Smooth muscle cell of the brain vasculature (primary cell): ENCODE data around the gene CD164.
"Not testable (repeated sequence)": the region's sequence is repeated elsewhere in the genome, so short reads cannot be mapped to it uniquely, and the experiment has no call there.

ENCODE experiments used
- DNase-seq: peaks from one replicate; pipeline ENCODE4 v3.0.0-alpha.2; 2012; ENCODE audit warnings: low read depth, low spot score

Gene CD164

DNA sequence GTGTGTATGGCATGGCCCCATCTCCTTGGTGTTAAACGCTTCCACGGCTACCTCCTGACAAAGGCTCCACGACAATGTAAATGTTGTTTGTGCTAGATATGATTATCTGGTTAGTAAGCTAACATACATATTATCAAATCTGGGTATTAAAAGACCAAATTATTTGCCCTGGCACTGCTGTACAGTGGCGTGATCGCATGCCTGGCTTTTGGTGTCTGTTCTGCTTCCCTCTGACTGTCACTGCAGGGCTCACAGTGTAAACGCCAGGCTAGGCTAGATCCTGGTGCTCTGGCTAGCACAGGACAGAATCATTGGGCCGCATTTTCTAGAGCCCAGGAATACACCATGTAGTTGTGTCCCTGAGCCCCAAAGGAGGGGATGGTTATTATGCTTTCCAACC, 38.7 kb downstream of the CD164 start:
- no peak for DNase-seq

DNA sequence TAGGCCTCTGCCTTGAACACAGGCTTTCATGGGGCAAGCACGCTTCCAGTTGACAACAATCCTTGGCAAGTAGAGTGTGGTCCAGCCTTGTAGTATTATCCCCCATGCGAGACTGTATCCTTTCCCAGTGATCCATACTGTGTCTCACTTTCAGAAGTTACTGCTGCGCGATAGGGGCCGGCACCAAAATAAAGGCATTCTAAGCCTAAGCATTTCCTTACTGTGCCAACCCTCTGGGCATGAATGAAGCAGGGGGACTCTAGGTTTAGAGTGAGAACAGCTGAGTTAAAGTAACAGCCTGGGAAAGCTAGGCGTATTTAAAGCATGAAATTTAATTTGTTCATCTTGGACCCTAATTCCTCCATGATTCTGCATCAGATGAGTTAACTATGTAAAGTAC, 39.4 kb downstream of the CD164 start:
- DNase-seq, result no peak

DNA sequence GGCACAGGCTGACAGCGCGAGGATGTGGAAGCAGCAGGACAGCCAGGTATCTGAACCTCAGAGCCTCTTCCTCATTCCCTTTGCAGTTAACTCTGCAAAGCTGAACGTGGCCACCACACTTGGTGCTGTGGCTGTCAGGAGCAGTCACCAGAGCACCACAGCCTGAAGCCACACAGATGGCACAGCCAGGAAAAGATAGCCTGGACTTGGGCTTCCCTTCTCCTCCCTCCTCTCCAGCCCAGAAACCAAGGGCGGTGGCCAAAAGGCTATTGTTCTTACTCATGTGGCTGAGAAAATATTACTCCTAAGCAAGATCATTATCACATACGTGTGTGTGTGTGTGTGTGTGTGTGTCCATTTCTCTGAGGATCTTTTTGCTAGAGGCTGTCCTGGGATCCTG, 39.8 kb downstream of the CD164 start:
- DNase-seq, result no peak

DNA sequence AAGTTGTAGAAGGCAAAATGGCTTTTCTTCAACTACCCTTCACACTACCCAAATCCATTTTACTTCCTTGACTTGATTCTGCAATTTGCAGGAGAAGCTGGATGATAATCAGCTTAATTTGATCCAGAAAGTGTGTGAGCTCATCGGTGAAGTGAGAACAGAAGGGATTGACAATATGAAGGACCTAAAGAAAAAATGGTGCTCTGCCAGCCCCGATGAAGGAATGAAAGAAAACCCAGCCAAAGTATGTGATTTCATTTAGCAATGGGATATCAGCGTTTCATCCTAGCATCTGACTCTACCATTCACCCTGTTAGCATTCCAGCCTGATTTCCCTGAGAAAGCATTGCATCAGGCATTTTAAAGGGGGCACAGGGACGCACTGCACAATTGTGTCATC, 41.5 kb downstream of the CD164 start:
- no peak for DNase-seq

DNA sequence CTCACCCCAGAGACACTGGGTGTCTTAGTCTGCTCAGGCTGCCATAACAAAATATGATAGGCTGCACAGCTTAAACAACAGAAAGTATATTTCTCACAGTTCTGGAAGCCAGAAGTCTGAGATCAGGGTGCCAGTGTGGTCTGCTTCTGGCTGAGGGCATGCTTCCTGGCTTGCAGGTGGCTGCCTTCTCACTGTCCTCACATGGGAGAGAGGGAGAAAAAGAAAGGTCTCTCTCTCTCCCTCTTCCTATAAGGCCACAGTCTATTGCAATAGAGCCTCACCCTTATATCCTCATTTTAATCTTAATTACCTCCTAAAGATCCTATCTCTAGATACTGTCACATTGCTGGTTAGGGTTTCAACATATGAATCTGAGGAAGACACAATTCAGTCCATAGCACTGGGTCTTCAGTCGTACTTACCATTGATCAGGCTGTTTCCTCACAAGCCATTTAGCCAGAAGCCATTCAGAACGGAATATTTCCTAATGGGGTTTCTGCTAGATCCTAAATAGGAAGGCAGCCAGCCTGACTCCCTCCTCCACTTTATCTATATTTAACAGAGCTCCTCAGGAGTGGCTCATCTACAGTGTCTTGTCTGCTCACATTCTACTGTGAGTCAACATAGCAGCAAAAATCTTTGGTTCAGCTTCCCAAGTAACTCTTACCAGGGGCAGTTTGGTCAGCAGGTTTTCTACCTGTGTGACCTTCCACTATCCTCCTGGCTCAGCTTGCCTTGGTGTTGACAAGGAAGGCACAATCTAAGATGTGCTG, 42.2 kb downstream of the CD164 start:
- no peak for DNase-seq

DNA sequence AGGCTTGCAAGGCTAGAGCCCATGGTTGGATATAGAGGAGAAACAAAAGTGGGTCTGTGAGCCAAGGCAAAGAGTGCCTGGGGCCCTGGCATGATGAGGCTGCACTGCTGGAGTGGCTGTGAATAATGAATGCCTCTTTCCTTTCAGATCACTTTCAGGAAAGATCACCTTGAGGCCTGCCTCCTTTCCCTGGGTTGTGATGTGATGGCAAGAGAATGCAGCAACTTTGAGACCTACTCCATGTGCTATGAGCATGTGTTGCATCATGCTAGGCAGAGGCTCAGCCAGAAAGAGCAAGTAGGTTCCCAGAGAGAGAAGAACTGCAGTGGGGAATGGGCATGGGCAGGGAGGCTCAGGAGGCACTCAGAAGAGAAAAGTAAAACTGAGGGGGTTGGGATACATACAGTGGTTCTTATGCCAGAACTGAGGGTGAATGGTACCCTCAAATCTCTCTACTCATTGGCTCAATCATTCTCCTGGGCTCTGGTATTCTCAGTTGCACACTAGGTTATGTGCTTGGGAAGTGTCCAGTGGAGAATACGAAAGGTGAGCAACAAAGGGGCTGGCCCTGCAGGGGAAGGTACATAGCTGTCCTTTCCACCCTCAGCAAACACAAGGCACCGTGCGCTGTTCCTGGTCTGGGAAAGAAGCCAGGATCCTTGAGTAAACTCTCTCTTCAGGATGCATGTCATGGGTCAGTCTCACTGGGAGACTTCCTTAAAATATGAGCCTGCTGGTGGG, 45.9 kb downstream of the CD164 start:
- DNase-seq, result peak; percentile 52

DNA sequence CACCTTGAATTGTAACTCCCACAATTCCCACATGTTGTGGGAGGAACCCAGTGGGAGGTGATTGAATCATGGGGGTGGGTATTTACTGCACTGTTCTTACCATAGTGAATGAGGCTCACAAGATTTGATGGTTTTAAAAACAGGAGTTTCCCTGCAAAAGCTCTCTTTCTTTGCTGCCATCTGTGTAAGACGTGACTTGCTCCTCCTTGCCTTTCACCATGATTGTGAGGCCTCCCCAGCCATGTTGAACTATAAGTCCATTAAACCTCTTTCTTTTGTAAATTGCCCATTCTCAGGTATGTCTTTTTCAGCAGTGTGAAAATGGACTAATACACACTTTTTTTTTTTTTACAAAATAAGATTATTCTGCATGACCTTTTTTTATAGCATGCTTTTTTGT, 48.4 kb downstream of the CD164 start:
- not testable (repeated sequence) for DNase-seq

DNA sequence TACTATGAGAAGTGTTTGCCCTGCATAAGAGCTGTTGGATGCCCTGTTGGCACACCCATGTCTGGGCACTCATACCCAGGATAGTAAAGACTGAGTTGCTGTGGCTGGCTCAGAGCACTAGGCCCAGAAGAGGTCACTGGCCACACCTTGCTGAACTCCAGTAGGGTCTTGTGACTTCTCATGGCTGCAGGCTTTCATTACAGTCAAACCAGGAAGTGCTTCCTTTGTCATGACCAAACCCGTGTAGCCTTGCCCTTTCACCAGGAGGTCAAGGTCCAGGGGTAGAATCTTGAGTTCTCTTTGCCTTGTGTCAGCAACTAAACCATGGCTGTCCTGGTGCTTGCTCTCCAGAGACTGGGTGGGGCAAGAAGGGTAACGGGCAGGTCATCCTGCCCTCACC, 49.5 kb downstream of the CD164 start:
- DNase-seq, result no peak

DNA sequence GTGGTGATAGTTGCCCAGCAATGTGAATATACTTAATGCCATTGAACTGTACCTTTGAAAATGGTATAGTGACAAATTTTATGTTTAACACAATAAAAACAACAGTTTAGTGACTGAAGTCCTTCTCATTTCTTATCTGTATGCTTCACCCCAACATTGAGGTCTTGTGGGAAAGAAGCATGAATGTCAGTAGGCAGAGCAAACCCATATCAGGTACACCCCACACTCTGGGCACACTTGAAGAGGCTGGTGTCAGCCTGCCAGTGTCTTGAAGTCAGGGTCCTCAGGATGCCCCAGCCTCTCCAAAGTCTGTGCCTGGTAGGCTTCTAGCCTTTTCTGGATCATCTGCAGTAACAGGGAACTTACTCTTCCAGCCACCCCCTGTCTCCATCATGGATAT, 51.2 kb downstream of the CD164 start:
- no peak for DNase-seq

DNA sequence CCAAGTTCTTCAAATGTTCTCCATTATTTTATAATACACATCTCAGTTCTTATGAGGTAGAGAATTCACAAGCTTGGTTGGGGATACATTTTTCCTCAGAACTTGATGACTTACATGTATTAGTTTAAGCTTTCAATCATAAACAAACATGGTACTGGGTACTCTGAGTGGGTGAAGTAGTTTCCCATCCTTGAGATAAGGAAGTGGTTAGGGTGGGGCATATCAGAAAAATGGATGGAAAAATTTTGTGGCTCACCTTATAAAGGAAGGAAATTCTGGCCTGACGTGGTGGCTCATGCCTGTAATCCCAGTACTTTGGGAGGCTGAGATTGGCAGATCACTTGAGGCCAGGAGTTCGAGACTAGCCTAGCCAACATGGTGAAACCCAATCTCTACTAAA, 52.0 kb downstream of the CD164 start:
- no peak for DNase-seq

DNA sequence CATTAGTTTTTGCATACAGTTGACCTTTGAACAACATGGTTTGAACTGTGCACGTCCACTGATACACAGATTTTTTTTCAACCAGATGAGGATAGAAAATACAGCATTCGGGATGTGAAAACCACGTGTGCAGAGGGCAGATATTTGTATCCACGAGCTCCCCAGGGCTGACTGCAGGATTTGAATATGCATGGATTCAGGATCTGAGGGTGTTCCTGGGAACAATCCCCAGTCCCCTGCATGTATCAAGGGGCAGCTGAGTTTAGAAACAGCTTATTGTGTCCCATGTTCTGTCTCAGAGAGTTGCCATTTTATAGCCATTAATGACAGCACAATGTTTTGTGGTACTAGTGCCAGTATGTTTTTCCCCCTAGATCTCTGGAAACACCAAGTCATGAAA, 53.6 kb downstream of the CD164 start:
- no peak for DNase-seq

DNA sequence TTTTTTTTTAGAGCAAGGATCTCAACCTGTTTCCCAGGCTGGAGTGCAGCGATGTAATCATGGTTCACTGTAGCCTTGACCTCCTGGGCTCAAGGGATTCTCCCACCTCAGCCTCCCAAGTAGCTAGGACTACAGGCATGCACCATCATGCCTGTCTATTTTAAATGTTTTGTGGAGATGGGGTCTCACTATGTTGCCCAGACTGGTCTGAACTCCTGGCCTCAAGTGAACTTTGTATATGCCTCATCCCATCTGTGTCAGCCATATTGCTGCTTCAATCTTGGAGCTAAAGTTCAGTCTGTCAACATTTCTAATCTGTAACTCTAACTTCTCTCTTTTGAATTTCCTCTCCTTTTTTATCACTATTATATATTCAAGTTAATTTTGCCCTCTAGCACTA, 54.3 kb downstream of the CD164 start:
- no peak for DNase-seq

DNA sequence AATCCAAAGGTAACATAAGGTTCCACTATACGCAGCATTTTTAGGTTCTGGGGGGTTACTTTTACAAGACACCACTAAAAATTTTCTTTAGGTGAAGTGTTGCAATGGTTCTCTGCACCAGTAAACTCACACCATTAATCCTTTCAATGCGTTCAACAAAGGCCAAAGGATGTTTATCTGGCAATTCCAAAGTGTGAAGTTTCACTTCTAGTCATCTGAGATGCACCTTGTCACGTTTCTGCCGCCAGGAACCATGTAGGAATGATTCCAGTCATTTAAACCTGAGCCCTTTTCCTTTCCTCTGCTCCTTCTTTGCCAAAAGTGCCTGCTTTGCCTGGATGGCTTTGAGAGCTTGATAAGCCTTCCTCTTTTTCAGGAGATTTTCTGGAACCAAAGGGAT, 54.8 kb downstream of the CD164 start:
- DNase-seq, result no peak

DNA sequence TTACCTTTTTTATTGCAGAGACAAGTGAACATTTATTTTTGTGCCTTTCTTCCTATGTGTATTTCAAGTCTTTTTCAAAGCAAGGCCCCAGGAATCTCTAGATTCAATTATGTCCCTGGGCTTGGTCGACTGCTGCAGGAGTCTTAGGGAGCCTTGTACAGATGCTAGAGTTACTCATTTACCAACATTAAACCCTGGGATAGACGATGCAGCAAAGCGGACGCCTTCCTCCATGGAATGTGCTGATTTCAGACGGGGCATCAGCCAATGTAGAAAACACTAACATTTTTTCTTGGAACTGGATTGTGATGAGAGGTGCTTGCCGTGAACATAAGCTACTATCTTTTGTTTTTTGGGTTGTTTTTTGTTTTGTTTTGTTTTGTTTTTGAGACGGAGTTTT, 55.9 kb downstream of the CD164 start:
- DNase-seq, result no peak

DNA sequence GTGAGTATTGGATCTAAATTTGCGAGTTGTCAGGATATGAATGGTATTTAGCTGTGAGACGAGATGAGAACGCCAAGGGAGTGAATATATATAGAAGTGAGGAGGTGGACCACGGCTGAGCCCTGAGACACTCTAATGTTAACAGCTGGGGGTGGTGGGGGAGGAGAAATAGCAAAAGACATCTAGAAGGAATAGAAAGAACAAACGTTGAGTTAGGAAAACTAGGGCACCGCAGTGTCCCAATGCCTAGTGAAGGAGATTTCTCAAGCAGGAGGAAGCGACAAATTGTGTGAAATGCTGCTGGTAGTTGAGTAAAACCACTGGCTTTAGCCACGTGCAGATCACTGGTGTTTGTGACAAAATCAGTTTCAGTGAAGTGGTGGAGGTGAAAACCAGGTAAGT, 56.9 kb downstream of the CD164 start:
- DNase-seq, result no peak

DNA sequence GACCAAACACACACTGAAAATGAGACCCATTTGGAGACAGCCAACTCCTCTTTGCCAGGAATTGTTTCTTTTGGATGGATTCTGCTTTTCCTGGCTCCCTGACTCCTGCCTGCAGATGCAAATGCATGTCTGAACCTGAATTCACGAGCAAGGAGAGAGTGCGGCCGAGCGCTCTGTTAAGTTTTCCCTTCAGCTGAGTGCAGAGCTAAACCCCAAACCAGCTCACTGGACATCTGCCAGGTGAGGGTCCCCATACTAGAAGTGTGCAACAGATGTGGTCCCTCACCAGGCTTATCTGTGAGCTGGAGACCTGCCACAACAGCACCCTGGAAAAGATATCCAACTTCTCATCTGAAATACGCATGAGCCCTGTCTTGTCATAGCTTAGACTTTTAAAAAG, 59.0 kb downstream of the CD164 start:
- DNase-seq, result no peak

DNA sequence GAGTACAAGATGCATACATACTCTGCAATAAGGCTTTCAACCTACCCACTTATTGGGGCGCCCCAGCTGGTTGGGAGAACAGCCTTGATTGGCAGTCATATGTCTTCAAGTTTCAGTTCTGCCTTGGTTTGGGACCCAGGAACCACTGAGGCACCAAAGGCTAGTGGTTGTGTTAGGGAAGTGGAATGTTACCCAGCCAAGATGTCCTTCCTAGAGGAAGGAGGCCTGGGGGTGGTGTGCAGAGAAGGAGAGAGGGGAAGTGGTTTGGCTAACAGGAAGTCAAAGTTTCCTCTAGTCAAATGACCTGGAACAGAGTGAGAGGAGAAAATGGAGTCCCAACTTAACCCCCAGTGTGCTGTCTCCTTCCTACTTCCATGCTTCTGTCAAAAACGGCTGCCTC, 59.4 kb downstream of the CD164 start:
- no peak for DNase-seq

DNA sequence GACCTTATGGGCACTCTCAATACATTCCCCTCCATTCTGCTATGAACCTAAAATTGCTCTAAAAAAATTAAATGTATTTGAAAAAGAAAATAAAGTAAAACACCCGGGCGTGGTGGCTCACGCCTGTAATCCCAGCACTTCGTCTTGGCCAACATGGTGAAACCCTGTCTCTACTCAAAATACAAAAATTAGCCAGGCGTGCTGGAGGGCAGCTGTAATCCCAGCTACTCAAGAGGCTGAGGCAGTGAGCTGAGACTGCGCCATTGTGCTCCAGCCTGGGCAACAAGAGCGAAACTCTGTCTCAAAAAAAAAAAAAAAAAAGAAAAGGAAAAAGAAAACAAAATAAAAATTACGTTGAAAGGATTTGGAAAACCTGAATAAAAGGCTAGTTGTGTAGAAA, 60.5 kb downstream of the CD164 start:
- DNase-seq, result no peak

DNA sequence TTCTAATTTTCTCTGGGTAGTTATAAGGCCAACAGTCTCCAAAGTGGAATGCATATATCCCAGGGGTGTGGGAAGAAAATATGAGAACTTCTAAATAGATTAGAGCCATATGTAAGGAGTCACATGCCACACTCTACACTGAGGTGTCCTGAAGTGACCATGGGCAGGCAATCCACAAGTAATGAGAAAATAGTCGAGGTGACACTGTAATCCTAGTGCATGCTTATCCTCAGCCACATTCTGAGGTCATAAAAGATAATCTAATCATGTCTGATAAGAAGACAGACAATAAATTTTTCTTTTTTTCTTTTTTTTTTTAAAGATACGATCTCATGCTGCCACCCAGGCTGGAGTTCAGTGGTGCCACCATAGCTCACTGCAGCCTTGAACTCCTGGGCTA, 62.2 kb downstream of the CD164 start:
- no peak for DNase-seq

DNA sequence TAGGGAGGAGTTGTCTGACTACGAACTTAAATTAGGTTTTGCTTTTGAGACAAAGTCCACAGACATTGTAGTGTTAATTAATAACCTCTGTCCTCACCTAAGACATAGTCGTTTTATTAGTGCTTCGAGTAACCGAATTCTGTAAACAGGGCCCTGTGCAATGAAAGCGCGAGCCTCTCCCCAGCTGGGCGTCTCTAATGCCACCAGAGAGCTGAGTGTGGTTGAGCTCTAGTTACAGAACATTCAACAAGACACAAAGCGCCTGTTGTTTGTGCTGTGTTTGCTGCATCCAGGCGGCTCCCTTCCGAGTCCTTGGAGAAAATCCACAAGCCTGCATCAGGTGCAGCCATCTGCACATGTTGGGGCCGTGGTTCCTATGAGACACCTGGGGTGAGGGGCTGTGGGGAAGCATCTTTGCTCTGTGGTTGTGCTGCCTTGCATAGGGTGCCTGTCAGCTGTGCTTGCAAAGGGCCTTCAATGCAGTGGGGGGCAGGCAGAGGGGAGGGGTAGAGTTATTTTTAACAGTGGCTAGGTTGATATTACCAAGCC, 63.9 kb downstream of the CD164 start:
- no peak for DNase-seq

DNA sequence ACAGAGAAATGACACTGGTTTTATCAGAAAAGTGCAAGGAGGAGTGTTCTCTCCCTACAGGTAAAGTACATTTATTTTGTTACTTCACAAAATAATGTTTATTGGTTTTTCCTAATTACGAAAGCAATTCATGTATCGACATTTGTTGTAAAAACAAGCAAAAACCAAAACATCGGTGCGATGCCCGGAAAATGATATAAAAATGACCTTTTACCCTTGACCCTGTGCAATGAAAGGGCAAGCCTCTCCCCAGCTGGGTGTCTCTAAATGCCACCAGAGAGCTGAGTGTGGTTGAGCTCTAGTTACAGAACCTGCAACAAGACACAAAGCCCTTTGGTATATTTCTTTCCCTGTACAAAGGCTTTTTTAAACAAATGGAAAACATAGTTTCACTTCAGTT, 65.4 kb downstream of the CD164 start:
- no peak for DNase-seq
